HG03108 (cell line): Measurements from ENCODE around the gene TECPR1.

Source experiments
- ATAC-seq: cut with Tn5 transposase; IDR thresholded peaks from one replicate; pipeline ENCODE4 v1.9.1; 2021; ENCODE audit warnings: moderate library complexity; ENCODE audit not compliant: unreplicated experiment

TECPR1 gene

DNA sequence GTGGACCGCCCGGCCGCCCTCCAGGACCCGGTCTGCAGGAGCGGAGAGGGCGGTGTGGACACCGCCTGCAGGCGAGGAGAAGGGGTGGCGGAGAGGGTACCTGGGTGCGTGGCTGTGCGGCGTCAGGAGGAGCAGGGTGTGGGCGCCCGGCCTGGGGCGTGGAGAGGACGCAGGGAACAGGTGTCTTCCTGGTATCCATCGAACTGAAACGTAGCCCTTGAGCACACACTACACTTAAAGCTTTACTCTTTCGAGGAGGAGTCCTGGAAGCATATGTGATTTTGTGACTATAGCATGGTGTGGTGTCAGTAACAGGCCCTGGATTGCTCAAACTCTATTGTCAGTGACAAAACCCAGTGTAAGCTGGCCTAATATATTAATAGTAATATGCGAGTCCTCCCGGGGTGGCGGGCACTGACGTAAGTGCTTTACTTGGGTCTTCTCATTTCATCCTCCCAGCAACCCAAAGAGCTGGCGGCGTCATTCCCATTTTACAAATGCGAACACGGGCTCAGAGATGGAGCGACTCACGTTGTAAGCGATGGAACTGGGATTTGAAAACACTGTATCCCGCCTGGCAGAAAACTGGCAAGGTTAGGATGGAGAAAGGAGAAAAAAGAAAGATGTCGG is 508 bp upstream of the TECPR1 start:
- ATAC-seq = no peak

DNA sequence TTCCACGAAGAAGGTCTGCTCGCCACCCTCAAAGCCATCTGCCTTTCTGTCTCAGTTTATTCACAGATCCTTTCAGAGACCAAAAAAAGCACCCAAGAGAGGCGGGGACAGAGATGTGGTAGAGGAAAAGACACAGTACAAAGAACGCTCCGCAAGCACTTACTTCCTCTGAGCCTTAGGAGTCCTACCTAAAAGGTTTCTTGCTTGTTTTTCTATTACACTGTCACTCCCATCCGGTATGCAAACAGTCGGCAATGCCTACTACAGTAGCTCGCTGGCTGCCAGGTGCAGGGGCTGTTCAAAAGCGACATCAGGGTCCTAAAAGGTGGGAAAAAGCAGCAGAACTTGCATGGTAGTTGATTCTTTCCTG is 816 bp downstream of the TECPR1 start:
- peak; percentile 13 for ATAC-seq

DNA sequence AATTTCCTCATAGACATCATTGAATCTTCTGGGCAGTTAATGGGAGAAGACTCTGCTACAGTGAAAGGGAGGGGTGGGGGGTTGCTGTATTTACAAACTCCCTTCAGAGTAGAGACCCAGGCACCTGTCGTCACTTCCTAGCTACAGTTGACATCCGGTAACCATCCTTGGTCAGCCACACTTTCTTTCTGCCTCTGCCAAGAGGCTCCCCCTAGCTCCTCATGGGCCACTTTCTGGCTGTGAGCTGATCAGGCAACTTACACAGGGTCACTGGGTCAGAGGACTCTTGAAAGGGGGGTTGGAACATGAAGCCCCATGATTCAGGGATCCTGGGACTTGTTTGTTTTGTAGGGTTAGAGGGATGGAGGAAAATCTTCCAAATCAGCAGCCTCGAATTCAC is 1.2 kb downstream of the TECPR1 start:
- no peak for ATAC-seq

DNA sequence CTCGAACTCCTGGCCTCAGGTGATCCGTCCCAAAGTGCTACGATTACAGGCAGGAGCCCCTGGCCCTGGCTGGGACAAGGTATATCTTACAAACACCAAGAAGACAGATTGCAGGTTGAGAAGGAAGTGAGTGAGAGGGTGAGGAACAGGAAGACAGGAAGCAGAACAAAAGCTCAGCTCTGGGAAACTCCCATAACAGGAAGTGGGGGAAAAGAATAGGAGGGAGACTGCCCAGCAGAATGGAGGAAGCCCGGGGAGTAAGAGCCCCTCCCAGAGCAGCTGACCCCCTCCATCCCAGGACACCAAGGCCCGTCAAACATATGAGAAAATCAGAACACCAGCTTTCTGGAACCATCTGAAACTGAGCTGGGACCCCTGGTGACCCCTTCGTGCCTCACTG is 2.9 kb downstream of the TECPR1 start:
- no peak for ATAC-seq

DNA sequence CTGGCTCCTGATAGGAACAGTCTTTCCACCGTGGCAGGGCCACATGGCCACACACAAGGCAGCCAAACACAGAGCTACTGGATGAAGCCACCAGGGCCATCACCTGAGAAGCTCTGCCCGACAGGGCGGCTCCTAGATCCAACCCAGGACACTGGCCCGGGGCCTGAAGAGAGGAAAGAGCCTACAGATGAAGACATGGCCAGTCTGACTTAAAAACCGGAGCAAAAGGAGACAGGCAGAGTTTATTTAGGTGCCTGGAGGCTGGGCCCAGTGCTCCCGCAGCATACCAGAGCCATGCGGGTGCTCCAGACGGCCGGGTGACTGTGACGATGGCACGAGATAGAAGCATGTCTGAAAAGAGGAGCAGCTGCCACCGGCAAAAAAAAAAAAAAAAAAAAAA is 3.9 kb downstream of the TECPR1 start:
- ATAC-seq = no peak

DNA sequence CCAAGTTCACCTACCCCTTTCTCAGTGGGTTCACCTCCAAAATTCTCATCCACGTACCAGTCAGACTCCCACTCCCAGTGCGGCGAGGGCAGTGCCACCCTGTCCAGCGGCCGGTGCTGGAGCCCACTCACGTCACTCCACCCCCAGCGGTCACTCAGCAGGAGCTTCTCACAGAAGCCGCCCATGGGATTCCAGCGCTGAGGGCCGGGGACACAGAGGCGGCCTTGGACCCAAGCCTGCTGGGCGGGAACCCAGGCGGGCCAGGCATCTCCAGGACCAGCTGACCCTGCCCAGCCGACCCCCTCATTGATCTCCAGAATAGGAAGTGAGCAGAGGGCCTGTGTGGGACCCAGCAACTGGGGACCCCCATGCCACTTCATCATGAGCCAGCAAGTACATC is 7.2 kb downstream of the TECPR1 start:
- no peak for ATAC-seq

DNA sequence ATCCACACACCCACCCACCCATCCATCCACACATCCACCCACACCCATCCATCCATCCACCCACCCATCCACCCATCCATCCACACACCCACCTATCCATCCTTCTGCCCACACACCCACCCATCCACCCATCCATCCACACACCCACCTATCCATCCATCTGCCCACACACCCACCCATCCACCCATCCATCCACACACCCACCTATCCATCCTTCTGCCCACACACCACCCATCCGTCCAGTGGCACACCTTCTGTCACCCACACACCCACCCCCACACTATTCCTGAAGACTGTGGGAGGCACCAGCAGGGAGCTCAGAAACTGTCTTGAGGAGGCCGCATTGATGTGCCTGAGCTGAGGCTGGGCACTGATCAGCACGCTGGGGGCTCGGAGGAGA is 9.1 kb downstream of the TECPR1 start:
- no peak for ATAC-seq

DNA sequence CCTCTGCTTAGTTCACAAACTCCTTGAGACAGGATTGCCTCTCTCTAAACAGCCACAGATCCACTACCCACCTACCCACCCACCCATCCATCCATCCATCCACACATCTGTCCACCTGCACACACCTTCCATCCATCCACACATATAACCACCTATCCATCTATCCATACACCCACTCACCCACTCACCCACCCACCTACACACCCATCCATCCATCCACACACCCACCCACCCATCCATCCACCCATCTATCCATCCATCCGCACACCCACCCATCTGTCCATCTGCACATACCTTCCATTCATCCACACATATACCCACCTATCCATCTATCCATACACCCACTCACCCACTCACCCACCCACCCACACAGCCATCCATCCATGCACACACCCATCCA is 9.7 kb downstream of the TECPR1 start:
- no peak for ATAC-seq

DNA sequence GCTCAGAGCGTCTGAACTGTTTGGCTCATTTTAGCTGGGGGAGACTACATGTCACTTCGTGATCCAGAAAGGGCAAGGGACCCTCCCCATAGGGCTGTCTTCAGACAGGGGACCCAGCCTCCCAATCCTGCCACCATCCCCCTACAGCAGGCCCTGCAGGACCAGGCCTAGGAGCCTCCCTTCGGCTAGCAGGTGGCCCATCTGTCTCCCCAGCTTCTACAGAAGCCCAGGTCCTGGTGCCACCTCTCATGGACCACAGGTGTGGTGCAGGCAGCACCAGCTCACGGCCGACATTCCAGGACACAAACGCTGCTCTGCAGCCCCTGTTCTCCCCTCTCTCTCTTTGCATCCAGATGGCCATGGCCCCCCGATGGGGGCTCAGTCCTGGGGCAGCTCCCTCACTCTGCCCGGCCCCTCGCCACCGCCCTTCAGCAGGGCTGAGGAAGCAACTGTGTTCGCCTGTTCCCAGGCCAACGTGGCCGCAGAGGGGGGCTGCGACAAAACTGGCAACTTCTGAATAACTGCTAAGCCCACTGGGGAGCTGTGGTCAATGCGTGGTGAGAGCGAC is 10.3 kb downstream of the TECPR1 start:
- ATAC-seq = no peak

DNA sequence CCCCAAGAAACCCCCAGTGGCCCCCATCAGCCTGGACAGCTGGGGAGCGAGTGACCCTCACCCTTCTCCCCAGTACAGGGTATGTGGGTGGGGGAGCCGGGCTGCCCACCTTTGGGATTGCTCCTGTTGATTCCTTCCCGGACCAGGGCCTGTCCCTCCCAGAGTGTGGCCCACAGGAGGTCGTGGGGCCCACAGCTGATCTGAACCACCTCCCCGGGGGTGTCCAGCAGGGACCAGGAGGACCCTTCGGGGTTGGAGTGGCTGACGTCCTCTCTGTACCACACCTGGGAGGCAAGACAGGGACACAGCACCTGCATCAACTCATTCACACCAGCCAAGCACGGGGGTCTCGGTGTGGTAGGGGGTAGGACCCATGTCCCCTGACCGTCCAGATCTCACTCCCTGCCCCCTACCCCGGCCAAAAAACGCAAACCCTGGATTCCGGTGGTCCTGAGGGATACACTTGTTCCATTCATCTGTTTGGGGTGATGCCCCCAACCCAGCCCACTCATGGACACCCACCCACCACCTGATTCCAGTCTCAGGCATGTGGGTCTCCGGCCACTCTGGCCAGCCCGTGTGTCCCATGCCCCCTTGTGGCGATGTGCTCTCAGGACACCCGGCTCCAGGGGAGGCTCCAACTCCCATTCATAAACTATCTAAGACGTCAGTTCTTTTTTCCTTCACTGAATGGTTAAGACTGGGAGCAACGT is 10.9 kb downstream of the TECPR1 start:
- ATAC-seq = no peak

DNA sequence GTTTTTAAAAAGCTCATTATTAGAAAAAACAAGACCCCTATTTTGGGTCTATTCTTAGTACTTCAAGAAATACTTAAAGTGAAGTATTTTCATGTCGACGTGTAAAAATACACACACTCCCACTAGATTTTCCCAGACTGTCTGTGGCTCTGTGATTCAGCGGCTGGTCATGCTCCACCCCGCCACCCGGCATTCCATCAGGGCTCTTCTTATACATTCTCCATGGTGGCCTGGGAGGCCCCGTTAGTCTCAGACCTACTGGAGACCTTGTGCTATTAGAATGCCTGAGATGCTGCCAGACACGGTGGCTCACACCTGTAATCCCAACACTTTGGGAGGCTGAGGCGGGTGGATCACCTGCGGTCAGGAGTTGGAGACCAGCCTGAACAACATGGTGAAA is 13.1 kb downstream of the TECPR1 start:
- ATAC-seq = no peak

DNA sequence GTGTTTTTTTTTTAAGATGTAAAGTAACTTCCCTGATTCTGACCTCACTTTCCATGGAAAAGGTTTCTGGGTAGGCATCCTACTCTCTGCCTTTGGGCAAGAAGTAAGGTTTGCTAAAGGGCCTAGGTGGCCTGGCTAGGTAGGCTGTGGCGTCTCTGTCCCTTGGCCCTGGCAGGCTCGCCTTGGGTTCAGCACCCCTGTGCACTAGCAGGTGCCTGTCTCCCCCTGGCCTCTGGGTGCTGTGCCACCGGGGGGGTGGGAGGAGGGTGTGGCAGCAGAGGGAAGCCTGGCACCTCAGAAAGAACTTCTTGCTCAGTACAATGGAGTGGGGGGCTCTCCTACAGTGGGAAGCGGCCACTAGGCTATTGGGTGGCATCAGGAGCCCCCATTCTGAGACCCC is 14.0 kb downstream of the TECPR1 start:
- no peak for ATAC-seq

DNA sequence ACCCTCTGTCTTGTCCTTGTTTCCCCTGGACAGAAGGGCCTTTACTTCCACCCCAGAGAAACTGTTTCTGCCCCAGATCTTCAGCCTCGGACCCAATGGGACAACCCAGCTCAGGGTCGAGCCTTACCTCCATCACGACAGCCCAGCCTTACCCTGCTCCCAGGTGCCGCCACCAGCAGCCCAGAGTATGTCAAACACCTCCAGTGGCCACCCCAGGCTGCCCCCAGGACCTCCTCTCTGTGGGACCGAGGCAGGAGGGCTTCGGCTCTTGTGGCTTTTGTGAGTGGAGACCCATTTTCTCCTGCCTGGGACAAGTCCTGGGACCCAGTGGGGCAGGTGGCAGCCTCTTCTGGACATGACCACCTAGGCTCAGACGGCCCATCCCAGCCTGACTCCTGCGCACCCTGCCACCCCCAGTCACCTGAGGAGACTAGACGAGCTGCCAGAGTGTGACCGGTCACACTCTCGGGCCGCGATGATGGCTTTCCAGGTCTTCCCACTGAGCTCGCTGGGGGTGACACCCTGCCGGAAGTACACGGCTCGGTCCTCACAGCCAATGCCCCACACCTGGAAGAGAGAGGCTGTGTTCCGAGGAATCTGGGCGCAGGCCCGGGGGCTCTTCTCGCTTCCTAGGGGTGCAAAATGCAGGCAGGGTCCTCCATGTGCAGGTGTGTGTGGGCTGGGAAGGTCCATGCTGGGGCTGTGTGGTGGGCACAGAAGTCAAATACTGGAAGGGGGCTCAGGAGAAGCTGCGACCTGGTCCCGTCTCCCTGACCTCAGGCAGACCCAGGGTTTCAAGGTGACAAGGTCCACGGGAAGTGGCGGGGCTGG is 15.5 kb downstream of the TECPR1 start:
- ATAC-seq = no peak

DNA sequence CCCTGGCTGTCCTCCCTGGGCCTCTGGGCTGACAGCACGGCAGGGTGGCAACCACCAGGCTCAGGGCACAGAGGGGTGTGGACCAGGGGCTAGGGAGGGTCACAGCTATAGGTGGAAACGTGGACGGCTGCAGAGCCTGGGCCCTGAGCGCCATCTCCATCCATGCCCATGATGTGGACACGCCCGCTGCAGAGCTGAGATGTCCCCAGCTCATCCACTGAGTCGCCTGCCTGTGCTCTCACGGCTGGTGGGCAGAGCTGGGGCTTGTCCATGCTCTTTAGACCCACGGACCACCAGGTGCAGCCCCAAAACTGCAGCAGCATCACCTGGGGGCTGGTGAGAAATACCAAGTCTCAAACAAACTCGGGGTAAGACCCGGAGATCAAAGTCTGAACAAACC is 16.1 kb downstream of the TECPR1 start:
- ATAC-seq = no peak

DNA sequence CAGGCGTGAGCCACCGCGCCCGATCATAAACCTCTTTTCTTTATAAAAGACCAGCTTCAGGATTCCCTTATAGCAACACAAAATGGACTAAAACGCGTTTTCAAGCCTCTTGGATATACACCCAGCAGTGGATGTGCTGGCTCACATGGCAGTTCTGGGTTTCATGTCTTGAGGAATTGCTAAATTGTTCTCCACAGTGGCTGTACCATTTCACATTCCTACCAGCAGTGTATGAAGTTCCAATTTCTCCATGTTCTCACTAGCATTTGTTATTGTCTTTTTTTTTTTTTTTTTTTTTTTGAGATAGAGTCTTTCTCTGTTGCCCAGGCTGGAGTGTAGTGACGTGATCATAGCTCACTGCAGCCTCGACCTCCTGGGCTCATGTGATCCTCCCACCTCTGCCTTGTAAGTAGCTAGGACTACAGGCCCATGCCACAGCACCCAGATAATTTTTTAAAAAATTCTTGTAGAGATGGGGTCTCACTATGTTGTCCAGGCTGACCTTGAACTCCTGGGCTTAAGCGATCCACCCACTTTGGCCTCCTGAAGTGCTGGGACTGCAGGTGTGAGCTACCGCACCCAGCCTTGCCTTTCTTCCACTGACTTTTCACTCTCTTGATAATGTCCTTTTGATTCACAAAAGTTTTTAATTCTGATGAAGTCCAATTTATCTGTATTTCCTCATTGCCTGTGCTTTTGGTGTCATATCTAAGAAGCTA is 17.4 kb downstream of the TECPR1 start:
- ATAC-seq = no peak

DNA sequence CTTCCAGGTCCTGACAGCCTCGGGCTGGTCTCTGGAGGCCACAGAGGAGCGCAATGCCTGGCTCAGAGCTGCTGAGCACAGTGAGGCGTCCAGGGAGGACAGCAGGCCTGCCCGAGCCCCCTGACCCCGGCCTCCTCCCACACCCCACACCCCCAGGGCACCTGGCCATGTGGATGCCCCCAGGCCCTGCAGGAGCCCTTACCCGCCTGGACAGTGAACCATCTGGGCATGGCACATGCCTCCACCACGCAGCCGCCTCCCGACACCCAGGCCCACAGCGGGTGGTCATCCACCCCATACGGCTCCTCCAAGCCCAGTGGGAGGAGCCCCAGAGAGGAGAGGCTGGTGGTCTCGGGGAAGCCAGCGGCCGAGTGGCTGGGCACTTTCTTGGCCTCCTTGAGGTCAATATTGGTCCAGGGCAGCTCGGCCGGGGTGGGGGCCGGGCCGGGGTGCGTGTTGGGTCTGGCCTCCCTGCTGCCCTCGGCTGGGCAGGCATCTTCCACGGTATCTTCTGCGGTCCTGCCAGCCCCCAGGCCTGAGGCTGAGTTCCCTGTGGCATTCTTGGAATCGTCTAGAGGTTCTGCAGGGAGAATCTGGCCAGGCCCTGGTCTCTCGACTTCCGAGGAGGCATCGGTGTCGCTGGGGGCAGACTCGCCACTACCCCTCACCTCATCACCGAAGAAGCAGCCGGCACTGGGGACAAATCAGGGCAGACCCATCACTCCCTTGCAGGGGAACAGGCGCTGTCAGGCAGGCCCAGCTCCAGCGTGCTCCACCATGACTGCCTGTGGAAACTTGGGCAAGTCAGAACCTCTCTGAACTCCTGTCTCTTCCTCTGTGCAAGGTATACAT is 18.6 kb downstream of the TECPR1 start:
- ATAC-seq = no peak

DNA sequence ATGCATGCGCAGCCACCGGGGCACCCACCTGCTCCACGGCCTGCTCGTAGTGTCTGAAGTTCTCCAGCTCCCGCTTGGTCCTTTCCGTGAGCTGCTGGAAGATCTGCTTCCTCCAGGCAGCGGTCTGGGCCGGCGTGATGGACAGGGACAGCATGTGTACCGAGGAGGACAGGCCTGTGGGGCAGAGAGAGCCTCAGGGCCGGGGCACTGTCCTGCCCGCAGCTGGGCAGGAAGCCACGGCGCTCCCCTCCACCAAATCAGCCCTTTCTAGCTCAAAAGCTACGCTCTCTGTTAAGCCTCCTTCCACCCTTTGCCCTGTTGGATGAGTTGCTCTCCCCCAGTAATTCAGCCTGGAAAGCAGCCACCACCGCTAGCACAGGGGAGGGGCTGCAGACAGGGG is 19.2 kb downstream of the TECPR1 start:
- ATAC-seq = no peak

DNA sequence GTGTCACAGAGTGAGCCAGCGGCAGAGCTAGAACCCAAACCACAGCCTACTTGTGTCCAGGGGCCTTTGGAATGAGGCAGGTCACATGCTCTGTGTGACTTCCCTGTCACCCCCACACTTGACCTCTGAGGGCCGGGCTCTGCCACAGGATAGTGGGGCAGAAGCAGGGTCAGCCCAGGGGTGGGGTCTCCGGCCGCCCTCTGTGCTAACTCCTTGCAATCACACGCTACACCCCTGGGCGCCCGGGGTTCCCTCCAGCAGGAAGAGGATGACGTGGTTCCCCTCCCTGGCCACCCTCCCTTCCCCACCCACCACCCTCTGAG is 19.8 kb downstream of the TECPR1 start:
- no peak for ATAC-seq

DNA sequence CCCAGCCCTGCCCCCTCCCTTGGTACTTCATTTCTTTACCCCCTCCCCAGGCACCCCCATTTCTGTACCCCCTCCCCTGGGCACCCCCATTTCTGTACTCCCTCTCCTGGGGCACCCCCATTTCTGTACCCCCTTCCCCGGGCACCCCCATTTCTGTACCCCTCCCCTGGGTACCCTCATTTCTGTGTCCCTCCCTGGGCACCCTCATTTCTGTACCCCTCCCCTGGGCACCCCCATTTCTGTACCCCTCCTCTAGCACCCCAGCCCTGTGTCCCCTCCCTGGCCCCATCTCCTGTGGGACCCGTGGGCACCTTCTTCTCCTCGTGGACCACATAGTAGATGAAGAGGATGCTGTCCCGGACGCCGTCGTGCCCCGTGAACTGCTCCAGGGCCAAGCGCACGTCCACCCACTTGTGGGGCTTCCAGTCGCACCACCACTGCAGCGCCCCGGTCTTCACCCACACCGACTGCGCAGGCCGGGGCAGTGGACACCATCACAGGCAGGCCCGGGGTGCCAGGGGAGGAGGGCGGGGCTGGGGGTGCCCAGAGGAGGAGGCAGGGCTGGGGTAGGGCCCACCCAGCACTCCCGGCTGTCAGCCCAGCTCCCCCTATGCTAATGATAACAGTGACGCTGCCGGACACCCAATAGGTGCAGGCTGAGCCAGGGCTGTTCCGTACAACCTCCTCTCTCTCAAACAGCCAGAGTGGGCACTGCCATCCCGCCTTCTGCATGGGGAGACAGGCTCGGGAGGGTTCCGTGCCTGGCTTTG is 20.4 kb downstream of the TECPR1 start:
- no peak for ATAC-seq
